OCI-M2 (cell line): ENCODE results near the gene QRICH2.
"Not testable (repeated sequence)": the region's sequence is repeated elsewhere in the genome, so short reads cannot be mapped to it uniquely, and the experiment has no call there.

Source experiments
- DNase-seq: peaks from one replicate; lab custom pipeline; 2025; ENCODE audit not compliant: unreplicated experiment; lab: John Stamatoyannopoulos, UW

Gene QRICH2

DNA sequence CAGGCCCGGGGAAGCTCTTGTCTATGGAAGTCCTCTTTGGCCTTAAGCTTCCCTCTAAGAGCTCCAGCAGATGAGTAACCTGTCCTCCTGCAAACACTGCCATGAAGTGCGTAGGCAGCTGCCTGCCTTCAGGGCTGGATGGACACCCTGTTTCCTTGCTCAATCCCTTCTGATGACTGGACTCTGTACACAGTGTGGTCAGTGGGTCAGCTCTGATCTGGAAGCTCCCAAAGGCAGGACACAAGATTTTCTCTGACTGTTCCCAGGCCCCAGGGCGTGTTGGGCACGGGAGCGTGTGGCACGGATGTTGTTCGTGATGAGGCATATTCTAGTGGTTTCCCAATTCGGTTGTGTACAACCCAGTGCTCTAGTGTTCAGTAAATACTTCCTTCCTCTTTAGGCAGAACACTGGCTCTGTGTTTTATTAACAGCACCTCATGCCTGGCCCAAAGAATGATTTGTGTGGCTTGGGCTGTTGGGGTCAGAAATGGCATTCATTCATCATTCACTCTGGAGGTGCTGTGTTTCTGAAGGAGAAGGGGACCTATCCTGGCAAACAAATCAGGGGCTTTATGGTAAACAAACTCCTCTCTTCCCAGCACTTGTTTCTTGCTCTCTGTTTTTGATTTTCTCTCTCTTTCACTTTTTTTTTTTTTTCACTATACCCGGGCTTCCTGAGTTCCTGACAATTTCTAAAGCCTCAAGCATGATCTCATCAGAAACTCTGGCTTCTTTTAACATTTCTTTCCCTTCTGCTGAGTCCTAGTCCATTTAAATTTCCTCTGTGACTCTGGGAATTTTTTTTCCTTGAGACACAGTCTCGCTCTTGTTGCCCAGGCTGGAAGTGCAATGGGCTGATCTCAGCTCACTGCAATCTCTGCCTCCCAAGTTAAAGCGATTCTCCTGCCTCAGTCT, 55.8 kb downstream of the QRICH2 start:
- DNase-seq = no peak

DNA sequence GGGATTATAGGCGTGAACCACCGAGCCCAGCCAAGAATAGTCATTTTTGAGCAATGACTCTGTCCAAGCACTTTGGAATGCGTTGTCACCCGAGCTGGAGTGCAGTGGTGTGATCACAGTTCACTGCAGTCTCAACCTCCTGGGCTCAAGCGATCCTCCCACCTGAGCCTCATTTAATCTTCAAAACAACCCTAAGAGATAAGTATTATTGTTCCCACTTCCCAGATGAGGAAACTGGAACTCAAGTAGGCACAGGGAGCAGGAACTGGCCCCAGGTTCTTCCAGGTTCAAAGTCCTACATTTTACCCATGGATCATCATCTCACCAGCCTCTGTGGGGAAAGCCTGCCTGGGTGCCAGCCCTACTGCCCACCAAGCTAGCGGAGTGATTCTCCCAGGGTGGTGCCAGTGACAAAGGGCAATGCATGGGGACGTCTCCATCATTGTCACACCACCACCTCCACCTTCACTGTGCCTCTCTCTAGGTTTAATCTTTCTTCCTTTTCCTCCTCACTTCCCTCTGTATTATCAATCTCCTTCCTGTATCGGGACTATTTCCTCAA, 56.5 kb downstream of the QRICH2 start:
- DNase-seq = no peak

- no peak for DNase-seq
Measured at GRCh38 chr17:76250141-76250540, 57.9 kb downstream of the QRICH2 start.

GRCh38 chr17:76248013-76248782, 59.9 kb downstream of the QRICH2 start:
- DNase-seq = no peak

DNA sequence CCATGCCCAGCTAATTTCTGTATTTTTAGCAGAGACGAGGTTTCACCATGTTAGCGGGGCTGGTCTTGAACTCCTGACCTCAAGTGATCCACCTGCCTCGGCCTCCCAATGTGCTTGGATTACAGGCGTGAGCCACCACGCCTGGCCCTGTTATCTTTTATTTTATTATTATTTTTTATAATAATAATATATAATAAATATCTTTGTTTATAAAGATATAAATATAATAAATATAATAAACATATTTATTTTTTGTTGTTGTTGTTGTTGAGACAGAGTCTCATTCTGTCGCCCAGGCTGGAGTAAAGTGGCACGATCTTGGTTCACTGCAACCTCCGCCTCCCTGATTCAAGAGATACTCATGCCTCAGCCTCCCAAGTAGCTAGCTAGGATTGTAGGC, 60.8 kb downstream of the QRICH2 start:
- DNase-seq = no peak

GRCh38 chr17:76246080-76247066, 61.7 kb downstream of the QRICH2 start:
- DNase-seq = no peak

- not testable (repeated sequence) for DNase-seq
Measured at GRCh38 chr17:76244721-76245120, 63.4 kb downstream of the QRICH2 start.

GRCh38 chr17:76243826-76244679, 64.0 kb downstream of the QRICH2 start:
- no peak for DNase-seq

- no peak for DNase-seq
Measured at GRCh38 chr17:76241691-76242255, 66.3 kb downstream of the QRICH2 start.

- no peak for DNase-seq
Measured at GRCh38 chr17:76241204-76241538, 66.9 kb downstream of the QRICH2 start.

DNA sequence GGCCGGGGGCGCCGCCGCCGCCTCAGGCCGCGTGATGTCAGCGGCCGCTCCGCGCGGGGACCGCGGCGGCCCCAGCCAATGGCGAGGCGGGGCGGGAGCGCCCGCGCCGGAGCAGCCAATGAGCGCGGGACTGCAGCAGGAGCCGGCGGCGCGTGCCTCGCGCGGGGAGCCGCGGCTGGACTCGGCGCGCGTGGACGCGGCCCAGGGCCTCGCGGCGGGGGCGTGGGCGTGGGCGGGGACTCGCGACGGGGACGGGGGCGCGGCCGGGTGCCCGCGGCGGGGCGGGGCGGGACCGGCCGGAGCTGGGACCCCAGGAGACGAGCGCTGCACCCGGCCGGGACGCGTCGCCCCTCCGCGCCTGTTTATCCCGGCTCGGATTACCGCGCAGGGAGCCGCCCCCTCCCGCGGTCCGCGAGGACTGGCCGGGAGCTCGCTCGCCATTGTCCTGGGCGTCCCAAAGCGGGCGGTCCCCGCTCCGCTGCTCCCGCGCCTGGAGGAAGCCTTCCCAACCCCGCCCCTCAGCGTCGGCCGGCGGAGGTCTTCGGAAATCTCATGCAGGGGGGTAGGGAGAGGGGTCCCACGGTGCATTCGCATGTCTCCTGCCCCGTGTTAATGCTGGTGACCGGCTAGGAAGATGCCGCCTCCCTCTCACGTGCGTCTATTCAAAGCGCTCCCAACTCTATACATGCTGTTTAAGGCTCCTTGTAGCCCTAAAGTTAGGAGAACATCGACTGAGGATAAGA, 67.4 kb downstream of the QRICH2 start, which contains the start of gene RNF157:
TSS of gene RNF157 (minus strand) at position 33 of the 743 bp plus-strand sequence. CDS start 253 bp downstream, outside the sequence.
- no peak for DNase-seq

DNA sequence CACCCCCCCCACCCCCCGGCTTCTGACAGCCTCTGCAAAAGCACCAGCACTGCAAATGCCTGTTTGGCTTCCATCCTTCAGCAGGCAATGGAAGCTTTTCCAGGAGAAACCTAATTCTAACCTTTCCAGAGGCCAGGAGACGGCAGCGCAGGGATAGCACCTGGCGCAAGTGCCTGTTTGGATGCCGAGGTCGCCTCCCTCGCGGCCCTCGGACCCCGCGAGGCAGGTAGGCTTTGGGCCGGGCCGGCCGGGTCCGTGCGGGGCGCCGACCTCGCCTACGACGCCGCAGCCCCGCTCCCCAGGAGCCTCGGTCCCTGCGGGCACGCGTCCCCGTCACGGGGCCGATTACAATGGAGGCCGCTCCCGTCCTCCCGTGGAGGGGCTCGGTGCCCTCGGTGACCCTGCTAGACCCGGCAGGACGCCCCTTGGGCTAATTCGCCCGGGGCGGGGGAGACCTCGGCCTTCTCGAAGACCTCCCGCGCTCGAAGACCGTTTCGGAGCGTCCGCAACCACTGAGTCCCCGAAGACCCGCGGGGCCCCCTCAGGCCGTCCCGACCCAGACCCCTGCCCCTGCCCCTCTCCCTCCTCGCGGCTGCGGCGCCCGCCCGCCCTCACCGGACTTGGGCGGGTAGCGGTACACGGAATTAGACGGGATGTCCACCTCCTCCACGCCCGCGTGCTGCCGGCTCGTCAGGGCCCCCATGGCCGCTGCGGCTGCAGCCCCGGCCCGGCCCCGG, 68.4 kb downstream of the QRICH2 start:
- DNase-seq = no peak

DNA sequence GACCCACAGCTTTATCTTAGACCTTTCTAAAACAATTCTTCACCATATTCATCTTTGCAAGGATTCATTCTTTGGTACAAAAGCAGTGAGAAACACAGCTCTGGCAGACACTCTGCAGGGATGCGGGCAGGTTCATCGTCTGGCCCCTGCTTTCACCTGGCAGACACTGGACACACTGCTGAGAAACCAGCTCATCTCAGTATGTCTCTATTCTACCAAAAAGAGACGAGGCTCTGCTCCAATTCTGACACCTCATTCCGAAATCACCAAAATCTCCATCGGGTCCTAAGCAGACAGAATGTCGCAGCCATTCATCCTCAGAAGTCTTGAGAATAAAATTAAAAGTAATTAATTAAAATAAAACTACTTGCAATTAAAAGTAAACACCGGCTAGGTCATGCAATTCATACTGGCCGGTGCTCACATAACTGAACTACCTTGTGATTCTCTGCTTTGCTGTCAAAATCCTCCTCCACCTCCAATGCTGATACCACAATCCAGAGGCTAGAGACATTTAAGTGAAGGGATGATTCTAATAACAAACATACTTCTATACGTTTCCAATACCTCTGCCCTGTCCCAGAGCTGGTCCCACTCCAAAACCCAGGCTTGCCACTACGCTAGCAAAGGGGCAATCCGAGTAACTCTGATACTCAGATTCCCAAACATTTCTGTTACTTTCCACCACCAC, 69.1 kb downstream of the QRICH2 start:
- no peak for DNase-seq

DNA sequence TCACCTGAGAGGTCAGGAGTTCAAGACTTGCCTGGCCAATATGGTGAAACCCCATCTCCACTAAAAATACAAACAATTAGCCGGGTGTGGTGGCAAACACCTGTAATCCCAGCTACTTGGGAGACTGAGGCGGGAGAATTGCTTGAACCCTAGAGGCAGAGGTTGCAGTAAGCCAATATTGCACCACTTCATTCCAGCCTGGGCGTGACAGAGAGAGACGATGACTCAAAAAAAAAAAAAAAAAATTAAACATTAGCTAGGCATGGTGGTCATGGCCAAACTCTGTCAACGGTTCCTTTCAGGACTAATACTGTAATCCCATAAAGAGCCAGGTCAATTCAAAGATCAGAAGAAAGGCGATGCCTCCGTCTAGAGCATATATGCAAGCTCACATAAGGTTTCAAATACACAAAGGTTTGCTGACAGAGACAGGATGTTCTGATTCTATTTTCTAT, 70.2 kb downstream of the QRICH2 start:
- no peak for DNase-seq

- no peak for DNase-seq
Measured at GRCh38 chr17:76236603-76237002, 71.5 kb downstream of the QRICH2 start.

DNA sequence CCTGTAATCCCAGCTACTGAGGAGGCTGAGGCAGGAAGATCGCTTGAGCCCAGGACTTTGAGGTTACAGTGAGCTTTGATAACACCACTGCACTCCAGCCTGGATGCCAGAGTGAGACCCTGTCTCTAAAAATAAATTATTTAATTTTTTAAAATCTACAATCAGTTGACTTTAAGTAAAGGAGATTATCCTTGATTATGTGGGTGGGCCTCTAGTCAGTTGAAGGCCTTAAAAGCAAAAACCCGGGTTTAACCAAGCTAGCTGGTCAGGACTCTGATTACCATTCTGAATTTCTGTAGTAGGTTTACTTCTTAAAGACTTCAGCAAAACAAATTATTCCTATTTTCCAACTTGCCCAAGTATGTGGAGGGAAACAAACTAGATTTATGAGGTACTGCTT, 72.2 kb downstream of the QRICH2 start:
- no peak for DNase-seq

DNA sequence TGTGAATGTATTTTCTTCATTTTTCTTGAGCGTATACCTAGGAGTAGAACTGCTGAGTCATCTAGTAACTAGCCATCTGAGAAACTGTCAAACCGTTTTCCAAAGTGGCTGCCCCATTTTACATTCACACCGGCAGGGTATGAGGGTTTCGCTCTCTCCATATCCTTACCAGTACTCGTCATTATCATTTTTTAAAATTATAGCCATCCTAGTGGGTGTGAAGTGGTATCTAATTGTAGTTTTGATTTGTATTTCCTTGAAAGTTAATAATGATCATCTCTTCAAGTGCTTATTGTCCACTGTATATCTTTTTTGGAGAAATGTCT, 73.8 kb downstream of the QRICH2 start:
- DNase-seq = no peak
